Measurements from ENCODE around the gene DACT2.

DACT2 gene

DNA sequence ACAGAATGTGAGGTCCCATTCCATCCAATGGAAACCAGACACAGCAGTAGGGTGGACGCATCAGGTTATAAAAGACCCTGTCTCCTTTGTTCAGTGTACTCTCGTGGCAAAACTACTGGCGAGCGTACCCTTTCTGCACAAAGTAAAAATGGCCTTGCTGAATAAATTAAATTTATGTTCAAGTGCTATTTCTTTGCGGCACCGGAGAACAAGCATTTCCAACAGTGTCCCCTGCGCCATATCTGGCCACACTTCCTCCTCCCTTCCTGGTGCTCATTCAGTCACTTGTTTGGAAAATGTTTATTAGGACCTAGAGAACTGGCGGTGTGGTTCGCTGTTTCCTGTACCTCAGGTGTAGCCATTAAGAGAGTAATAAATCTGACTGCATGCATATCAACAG lies 46.9 kb upstream of the DACT2 start:
- no peaks in the 10 kb centered on the region for H3K36me3 ChIP-seq (ENCODE audit: low read depth)
- no peak overlapping the region for H3K4me3 ChIP-seq (ENCODE audit: severe bottlenecking)
- DNase-seq (ENCODE audit: low spot score) (no peak), ATAC-seq (ENCODE audit: low read depth) (no peak)
- H3K27ac ChIP-seq (ENCODE audit: poor library complexity, severe bottlenecking), result no peak overlapping the region
- no peaks in the 10 kb centered on the region for H3K4me1 ChIP-seq (ENCODE audit: insufficient read depth, poor library complexity, severe bottlenecking)
- TF ChIP-seq, protein P1, sequence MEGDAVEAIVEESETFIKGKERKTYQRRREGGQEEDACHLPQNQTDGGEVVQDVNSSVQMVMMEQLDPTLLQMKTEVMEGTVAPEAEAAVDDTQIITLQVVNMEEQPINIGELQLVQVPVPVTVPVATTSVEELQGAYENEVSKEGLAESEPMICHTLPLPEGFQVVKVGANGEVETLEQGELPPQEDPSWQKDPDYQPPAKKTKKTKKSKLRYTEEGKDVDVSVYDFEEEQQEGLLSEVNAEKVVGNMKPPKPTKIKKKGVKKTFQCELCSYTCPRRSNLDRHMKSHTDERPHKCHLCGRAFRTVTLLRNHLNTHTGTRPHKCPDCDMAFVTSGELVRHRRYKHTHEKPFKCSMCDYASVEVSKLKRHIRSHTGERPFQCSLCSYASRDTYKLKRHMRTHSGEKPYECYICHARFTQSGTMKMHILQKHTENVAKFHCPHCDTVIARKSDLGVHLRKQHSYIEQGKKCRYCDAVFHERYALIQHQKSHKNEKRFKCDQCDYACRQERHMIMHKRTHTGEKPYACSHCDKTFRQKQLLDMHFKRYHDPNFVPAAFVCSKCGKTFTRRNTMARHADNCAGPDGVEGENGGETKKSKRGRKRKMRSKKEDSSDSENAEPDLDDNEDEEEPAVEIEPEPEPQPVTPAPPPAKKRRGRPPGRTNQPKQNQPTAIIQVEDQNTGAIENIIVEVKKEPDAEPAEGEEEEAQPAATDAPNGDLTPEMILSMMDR (IDR thresholded peaks at IDR 0.05; ENCODE audit: poor library complexity, severe bottlenecking), result no peak
- H3K27me3 ChIP-seq (ENCODE audit: insufficient read depth, poor library complexity, severe bottlenecking), result no peaks in the 10 kb centered on the region
- no peaks in the 10 kb centered on the region for H3K9me3 ChIP-seq (ENCODE audit: severe bottlenecking)

DNA sequence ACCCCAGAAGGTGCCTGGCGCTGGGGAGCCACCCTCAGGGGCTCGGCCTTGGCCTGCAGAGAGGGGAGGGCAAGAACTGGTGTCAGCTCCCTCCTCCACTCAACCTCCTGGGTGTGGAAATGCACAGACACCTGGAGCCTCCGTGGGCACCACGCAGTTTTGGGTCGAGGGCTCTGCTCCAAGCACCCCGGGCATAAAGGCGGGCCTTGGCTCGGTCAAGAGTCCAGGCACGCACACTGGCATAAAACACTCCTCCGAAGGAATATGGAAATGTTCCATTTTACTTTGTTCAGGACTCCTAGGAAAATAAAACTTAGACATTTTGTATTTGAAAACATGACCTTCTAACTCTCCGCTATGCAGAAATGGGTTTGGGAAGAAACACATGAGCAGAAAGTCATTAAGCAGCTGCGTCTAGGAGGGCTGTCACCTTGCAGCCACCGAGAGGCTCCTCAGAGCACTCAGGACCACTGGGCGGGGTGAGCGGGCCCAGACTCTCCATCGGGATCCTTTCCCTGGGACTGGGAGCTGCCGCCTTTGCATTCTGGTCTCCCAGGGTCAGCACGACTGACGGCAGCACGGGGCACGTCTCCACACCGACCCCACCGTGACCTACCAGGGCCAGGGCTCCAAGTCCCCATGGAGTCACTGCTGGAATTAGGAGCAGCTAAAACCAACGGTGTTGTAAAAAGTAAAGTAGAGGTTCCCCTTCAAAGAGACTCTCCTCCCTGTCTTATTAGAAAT lies 46.0 kb upstream of the DACT2 start:
- no peak overlapping the region for H3K27ac ChIP-seq (ENCODE audit: poor library complexity, severe bottlenecking)
- TF ChIP-seq, protein P1 (IDR thresholded peaks at IDR 0.05; ENCODE audit: poor library complexity, severe bottlenecking), result no peak
- H3K27me3 ChIP-seq (ENCODE audit: insufficient read depth, poor library complexity, severe bottlenecking), result no peaks in the 10 kb centered on the region
- no peaks in the 10 kb centered on the region for H3K9me3 ChIP-seq (ENCODE audit: severe bottlenecking)
- no peak overlapping the region for H3K4me3 ChIP-seq (ENCODE audit: severe bottlenecking)
- no peak for ATAC-seq (ENCODE audit: low read depth)
- H3K4me1 ChIP-seq (ENCODE audit: insufficient read depth, poor library complexity, severe bottlenecking), result no peaks in the 10 kb centered on the region
- no peak for DNase-seq (ENCODE audit: low spot score)
- no peaks in the 10 kb centered on the region for H3K36me3 ChIP-seq (ENCODE audit: low read depth)

DNA sequence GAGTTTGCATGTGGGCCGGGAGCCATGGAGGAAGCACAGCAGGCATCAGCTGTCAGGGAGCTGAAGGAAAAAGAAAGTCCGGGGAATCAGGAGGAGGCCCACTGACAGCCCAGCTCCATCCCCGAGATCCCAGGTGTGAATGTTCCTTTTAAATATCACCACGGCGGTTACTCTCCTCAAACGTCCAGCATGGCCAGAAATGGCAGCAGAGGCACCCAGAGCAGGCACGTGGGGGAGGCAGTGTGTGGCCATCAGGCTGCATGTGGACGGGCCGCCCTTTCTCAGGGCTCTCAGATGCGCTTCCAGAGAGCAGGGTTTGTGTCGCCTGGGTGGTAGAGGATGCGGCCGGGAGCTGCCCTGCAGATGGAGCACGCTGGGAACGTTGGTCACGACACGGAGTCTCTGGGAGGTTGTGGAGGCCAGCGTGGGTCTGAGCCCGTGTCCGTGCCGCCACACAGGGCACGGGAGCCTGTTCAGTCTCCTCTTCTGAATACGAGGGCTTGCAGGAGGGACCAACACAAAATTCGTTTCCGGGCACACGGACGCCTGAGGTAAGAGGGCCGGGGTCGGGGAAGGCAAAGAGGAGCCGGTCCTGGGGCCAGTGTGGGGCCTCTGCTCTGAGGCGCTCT lies 45.3 kb upstream of the DACT2 start:
- no peaks in the 10 kb centered on the region for H3K9me3 ChIP-seq (ENCODE audit: severe bottlenecking)
- no peaks in the 10 kb centered on the region for H3K36me3 ChIP-seq (ENCODE audit: low read depth)
- TF ChIP-seq, protein P1 (IDR thresholded peaks at IDR 0.05; ENCODE audit: poor library complexity, severe bottlenecking), result no peak
- no peaks in the 10 kb centered on the region for H3K27me3 ChIP-seq (ENCODE audit: insufficient read depth, poor library complexity, severe bottlenecking)
- no peak overlapping the region for H3K4me3 ChIP-seq (ENCODE audit: severe bottlenecking)
- no peak overlapping the region for H3K27ac ChIP-seq (ENCODE audit: poor library complexity, severe bottlenecking)
- H3K4me1 ChIP-seq (ENCODE audit: insufficient read depth, poor library complexity, severe bottlenecking), result no peaks in the 10 kb centered on the region
- ATAC-seq (ENCODE audit: low read depth) (no peak), DNase-seq (ENCODE audit: low spot score) (no peak)

DNA sequence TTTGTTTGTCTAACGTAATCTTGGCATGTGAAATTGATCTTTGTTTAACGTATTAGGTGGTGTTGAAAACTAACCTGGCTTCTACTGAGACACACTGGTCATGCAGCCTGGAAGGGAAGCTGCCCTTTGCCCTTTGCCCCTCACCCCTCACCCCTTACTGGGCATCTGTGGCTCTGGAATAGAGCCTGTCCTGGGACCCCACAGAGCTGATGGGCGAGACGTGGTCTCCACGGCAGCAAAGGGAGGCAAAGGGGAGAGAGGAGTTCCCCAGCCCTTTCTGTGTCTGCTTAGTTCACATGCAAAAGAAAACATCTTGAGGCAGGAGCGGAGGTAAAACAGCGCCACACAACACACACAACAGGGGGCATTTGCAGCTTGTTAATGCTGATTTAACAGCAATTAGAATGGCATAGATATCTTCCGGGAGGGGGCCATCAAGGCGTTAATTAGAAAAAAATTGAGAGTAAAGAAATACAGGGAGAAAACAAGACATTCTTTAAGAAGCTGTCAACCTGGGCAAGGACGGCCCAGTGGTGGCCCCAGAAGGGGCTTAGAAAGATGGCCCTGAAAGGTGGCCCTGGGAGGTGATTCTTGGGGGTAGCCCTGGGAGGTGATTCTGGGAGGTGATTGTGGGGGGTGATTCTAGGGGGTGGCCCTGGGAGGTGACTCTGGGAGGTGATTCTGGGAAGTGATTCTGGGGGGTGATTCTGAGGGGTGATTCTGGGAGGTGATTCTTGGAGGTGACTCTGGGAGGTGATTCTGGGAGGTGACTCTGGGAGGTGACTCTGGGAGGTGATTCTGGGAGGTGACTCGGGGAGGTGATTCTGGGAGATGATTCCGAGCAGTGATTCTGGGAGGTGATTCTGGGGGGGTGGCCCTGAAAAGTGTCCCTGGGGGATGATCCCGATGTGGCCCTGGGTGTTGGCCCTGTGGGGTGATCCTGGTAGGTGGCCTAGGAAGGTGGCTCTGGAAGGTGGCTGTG lies 44.5 kb upstream of the DACT2 start:
- TF ChIP-seq, protein P1 (IDR thresholded peaks at IDR 0.05; ENCODE audit: poor library complexity, severe bottlenecking), result no peak
- Histone ChIP-seq H3K27ac (ENCODE audit: poor library complexity, severe bottlenecking) (no peak overlapping the region), H3K4me3 (ENCODE audit: severe bottlenecking) (no peak overlapping the region), H3K27me3 (ENCODE audit: insufficient read depth, poor library complexity, severe bottlenecking) (no peaks in the 10 kb centered on the region), H3K4me1 (ENCODE audit: insufficient read depth, poor library complexity, severe bottlenecking) (no peaks in the 10 kb centered on the region), H3K9me3 (ENCODE audit: severe bottlenecking) (no peaks in the 10 kb centered on the region), H3K36me3 (ENCODE audit: low read depth) (no peaks in the 10 kb centered on the region)
- DNase-seq (ENCODE audit: low spot score) (no peak), ATAC-seq (ENCODE audit: low read depth) (no peak)

Data from RWPE2 (cell line).